PC-3 (cell line): ENCODE data around the gene TMEM37. TPM values are rescaled to one million over a fixed set of nuclear protein-coding genes. Genes with fewer than 3 reads are reported as not detected.

Experiments used
- ATAC-seq: fragments of 200-7000 bp; cut with Tn5 transposase; 2 replicates; pipeline ENCODE4 v1.9.1; 2020; ENCODE audit warnings: mild to moderate bottlenecking, moderate library complexity
- BruUV-seq: library from RNA; stranded (reverse); fragments of 400-500 nt; replicated peaks from 2 replicates; lab custom pipeline; 2021; lab: Mats Ljungman, UMichigan
- CTCF ChIA-PET: fragments of 300-600 bp; sonication (Branson Sonifier 250); formaldehyde crosslinking; loops from one replicate; lab custom pipeline; 2022; ENCODE audit warnings: antibody characterized with exemption; lab: Charles Lee
- POLR2A ChIA-PET: fragments of 300-600 bp; sonication (Branson Sonifier 250); formaldehyde crosslinking; loops from one replicate; lab custom pipeline; 2022; ENCODE audit warnings: antibody characterized with exemption; ENCODE audit not compliant: unreplicated experiment; lab: Charles Lee
- DNase-seq: peaks from one replicate; pipeline ENCODE4 v3.0.0-alpha.2; 2015
- H2AFZ ChIP-seq: fragments of 300-600 bp; sonication (generic); 2 replicates; pipeline ENCODE4 v1.6.0; 2016; ENCODE audit warnings: antibody characterized with exemption, low read length
- H3F3A ChIP-seq: fragments of 300-600 bp; sonication (generic); one replicate; pipeline ENCODE4 v1.6.0; 2017; ENCODE audit warnings: antibody characterized with exemption, low read length, control low read depth, mild to moderate bottlenecking; ENCODE audit not compliant: unreplicated experiment
- H3K27ac ChIP-seq: fragments of 300-600 bp; sonication (generic); 2 replicates; pipeline ENCODE4 v1.5.1; 2016; ENCODE audit warnings: mild to moderate bottlenecking, low read length
- H3K27me3 ChIP-seq: fragments of 300-600 bp; sonication (generic); 2 replicates; pipeline ENCODE4 v1.6.1; 2016; ENCODE audit warnings: low read length, mixed read lengths
- H3K36me3 ChIP-seq: fragments of 300-600 bp; sonication (generic); 2 replicates; pipeline ENCODE4 v1.6.1; 2016; ENCODE audit warnings: low read depth, mixed run types, low read length, mixed read lengths
- H3K4me1 ChIP-seq: fragments of 300-600 bp; sonication (generic); 2 replicates; pipeline ENCODE4 v1.5.1; 2016; ENCODE audit warnings: low read length; ENCODE audit not compliant: insufficient read depth
- H3K4me2 ChIP-seq: fragments of 300-600 bp; sonication (generic); 2 replicates; pipeline ENCODE4 v1.6.0; 2016; ENCODE audit warnings: low read length
- H3K4me3 ChIP-seq: fragments of 300-600 bp; sonication (generic); 2 replicates; pipeline ENCODE4 v1.5.1; 2016; ENCODE audit warnings: mild to moderate bottlenecking, low read length, mixed read lengths
- H3K79me2 ChIP-seq: fragments of 300-600 bp; sonication (generic); 2 replicates; pipeline ENCODE4 v1.6.1; 2017; ENCODE audit warnings: low read length, mixed read lengths
- H3K9ac ChIP-seq: fragments of 300-600 bp; sonication (generic); 2 replicates; pipeline ENCODE4 v1.6.0; 2016; ENCODE audit warnings: mild to moderate bottlenecking, low read length
- H3K9me2 ChIP-seq: fragments of 300-600 bp; sonication (generic); replicated peaks from 2 replicates; pipeline ENCODE4 v1.6.1; 2016; ENCODE audit warnings: mixed run types, low read length, mixed read lengths
- H3K9me3 ChIP-seq: fragments of 300-600 bp; sonication (generic); 2 replicates; pipeline ENCODE4 v1.6.1; 2016; ENCODE audit warnings: low read length, mixed read lengths
- H4K20me1 ChIP-seq: fragments of 300-600 bp; sonication (generic); 2 replicates; pipeline ENCODE4 v1.6.1; 2016; ENCODE audit warnings: low read length, mixed read lengths
- CTCF ChIP-seq: fragments of 300-600 bp; sonication (generic); conservative IDR thresholded peaks from 2 replicates; pipeline ENCODE4 v1.5.1; 2017; ENCODE audit warnings: antibody characterized with exemption, low read depth, mild to moderate bottlenecking, low read length
- EZH2 ChIP-seq: fragments of 300-600 bp; sonication (generic); IDR thresholded peaks from one replicate; pipeline ENCODE4 v1.6.1; 2017; ENCODE audit warnings: antibody characterized with exemption, mild to moderate bottlenecking, low read length; ENCODE audit not compliant: unreplicated experiment
- EZH2phosphoT487 ChIP-seq: fragments of 300-600 bp; sonication (generic); IDR thresholded peaks from 2 replicates; pipeline ENCODE4 v1.6.1; 2018; ENCODE audit warnings: mild to moderate bottlenecking, antibody characterized with exemption, low read length, borderline replicate concordance
- intact Hi-C: fragments of 100-400 bp; cut with micrococcal nuclease; formaldehyde crosslinking; loops from 2 replicates; pipeline ENCODE4 v1.9.0; 2023
- total RNA-seq: library from RNA; depleted of rRNA; stranded (reverse); fragments of >200 nt; gene quantifications from 2 replicates; pipeline ENCODE4 v1.2.3, GENCODE V29; 2014; rRNA removed

TMEM37 gene
- total RNA-seq, 1 experiment from 2014 or later = 0.26 TPM

- Histone ChIP-seq H3F3A (no peaks in the 10 kb centered on the region), H3K36me3 (no peaks in the 10 kb centered on the region), H3K9me3 (no peaks in the 10 kb centered on the region), H3K4me3 (no peak overlapping the region), H4K20me1 (no peaks in the 10 kb centered on the region), H2AFZ (no peak overlapping the region), H3K4me2 (no peak overlapping the region), H3K4me1 (peaks cover 10% of the 10 kb centered on the region), H3K79me2 (no peaks in the 10 kb centered on the region), H3K9me2 (no peaks in the 10 kb centered on the region), H3K27me3 (no peaks in the 10 kb centered on the region), H3K9ac (no peak overlapping the region), H3K27ac (no peak overlapping the region)
- intact Hi-C loops = no loop called here
- no TSS peak for BruUV-seq
- POLR2A ChIA-PET = interaction anchor here (0.6 kb wide), 1 partner anchor 11 kb away, joined by 3 read pairs; no protein-coding TSS in a partner anchor
- DNase-seq = no peak
- no peak for ATAC-seq
- CTCF ChIA-PET = no interaction called here
- TF ChIP-seq EZH2 (no peak), CTCF (no peak), EZH2phosphoT487 (no peak)
Observed at GRCh38 chr2:119486886-119487285, 55.2 kb downstream of the TMEM37 start.

- Histone ChIP-seq H3K27ac (no peak overlapping the region), H3K4me3 (no peak overlapping the region), H3F3A (no peaks in the 10 kb centered on the region), H3K4me1 (peaks cover 17% of the 10 kb centered on the region), H3K36me3 (no peaks in the 10 kb centered on the region), H2AFZ (no peak overlapping the region), H3K9ac (no peak overlapping the region), H3K9me2 (no peaks in the 10 kb centered on the region), H3K9me3 (no peaks in the 10 kb centered on the region), H3K4me2 (no peak overlapping the region), H3K79me2 (no peaks in the 10 kb centered on the region), H4K20me1 (no peaks in the 10 kb centered on the region), H3K27me3 (no peaks in the 10 kb centered on the region)
- TF ChIP-seq EZH2 (no peak), EZH2phosphoT487 (no peak), CTCF (no peak)
- ChIA-PET CTCF (no interaction called here), POLR2A (no interaction called here)
- DNase-seq = no peak
- no TSS peak for BruUV-seq
- ATAC-seq = no peak
- intact Hi-C loops = no loop called here
Observed at GRCh38 chr2:119487434-119488244, 56.0 kb downstream of the TMEM37 start.

Other genes with a start within 250 kb of the TMEM37 start
- 24.6 and 27.3 TPM in 2 replicates for gene STEAP3, start 208.0 kb upstream of the TMEM37 start, total RNA-seq
- 3.1 and 10.2 TPM in 2 replicates for gene C2orf76, start 65.0 kb upstream of the TMEM37 start, total RNA-seq
- 197 and 273 TPM in 2 replicates for gene DBI, start 64.9 kb upstream of the TMEM37 start, total RNA-seq
- not detected in 2 replicates for gene SCTR, start 92.6 kb downstream of the TMEM37 start, total RNA-seq
- not detected in 2 replicates for gene CFAP221, start 112.6 kb downstream of the TMEM37 start, total RNA-seq
- 21.6 and 23.7 TPM in 2 replicates for gene TMEM177, start 247.3 kb downstream of the TMEM37 start, total RNA-seq